GM12878 (cell line): Measurements from ENCODE around the gene MTFP1. TPM values are rescaled to one million over a fixed set of nuclear protein-coding genes. Genes with fewer than 3 reads are reported as not detected.

Experiments
- ATAC-seq: fragments of 200-7000 bp; cut with Tn5 transposase; 3 replicates; pipeline ENCODE4 v1.9.1; 2020; ENCODE audit warnings: mild to moderate bottlenecking, moderate library complexity
- BruUV-seq: library from RNA; stranded (reverse); fragments of 400-500 nt; replicated peaks from 2 replicates; lab custom pipeline; 2021; lab: Mats Ljungman, UMichigan
- CTCF ChIA-PET: fragments of 300-600 bp; sonication (Branson Sonifier 250); formaldehyde crosslinking; extraction: SDS; loops from one replicate; lab custom pipeline; 2021; ENCODE audit warnings: inconsistent platforms; lab: Yijun Ruan, JAX
- POLR2A ChIA-PET: fragments of 350-600 bp; formaldehyde crosslinking; extraction: SDS; loops from one replicate; lab custom pipeline; 2021; ENCODE audit warnings: inconsistent platforms; lab: Charles Lee
- RAD21 ChIA-PET: fragments of 300-600 bp; sonication (Branson Sonifier 250); formaldehyde crosslinking; loops from one replicate; lab custom pipeline; 2023; ENCODE audit warnings: antibody characterized with exemption; ENCODE audit not compliant: unreplicated experiment; lab: Charles Lee
- SMC1A ChIA-PET: fragments of 300-600 bp; sonication (Branson Sonifier 250); formaldehyde crosslinking; loops from one replicate; lab custom pipeline; 2023; ENCODE audit not compliant: unreplicated experiment, uncharacterized antibody; lab: Charles Lee
- DNase-seq: peaks from one replicate; pipeline ENCODE4 v3.0.0-alpha.2; 2011; ENCODE audit warnings: low read depth, low spot score
- FAIRE-seq: peaks from 3 replicates; lab custom pipeline; 2011; peaks lifted over from hg19 to GRCh38; lab: Jason Lieb, UNC
- H2AFZ ChIP-seq: 2 replicates; pipeline ENCODE4 v1.6.0; 2011; ENCODE audit warnings: low read depth, low read length, control low read depth; ENCODE audit not compliant: control insufficient read depth
- H3K27ac ChIP-seq: 2 replicates; pipeline ENCODE4 v1.5.1; 2011; ENCODE audit warnings: control low read depth; ENCODE audit not compliant: control insufficient read depth, insufficient read depth
- H3K27me3 ChIP-seq, 2 experiments: replicated peaks in 1 of 2; 2 replicates each; pipeline versions ENCODE4 v1.6.0 to v1.6.1; 2011; ENCODE audit warnings: low read length in 1 of 2; ENCODE audit not compliant: control insufficient read depth in 2 of 2, insufficient read depth in 2 of 2
- H3K36me3 ChIP-seq, 2 experiments: 2 replicates each; pipeline ENCODE4 v1.5.1; 2011; ENCODE audit warnings: low read length in 1 of 2; ENCODE audit not compliant: control insufficient read depth in 2 of 2, insufficient read depth in 2 of 2
- H3K4me1 ChIP-seq: 2 replicates; pipeline ENCODE4 v1.6.1; 2011; ENCODE audit warnings: mild to moderate bottlenecking, low read length, moderate library complexity, mixed read lengths; ENCODE audit not compliant: control insufficient read depth, insufficient read depth
- H3K4me2 ChIP-seq: 2 replicates; pipeline ENCODE4 v1.6.0; 2011; ENCODE audit warnings: control low read depth; ENCODE audit not compliant: control insufficient read depth, insufficient read depth
- H3K4me3 ChIP-seq: fragments of 200-600 bp; sonication (generic); 2 replicates; pipeline ENCODE4 v1.5.1; 2016
- H3K79me2 ChIP-seq: 2 replicates; pipeline ENCODE4 v1.6.0; 2011; ENCODE audit warnings: low read length; ENCODE audit not compliant: control insufficient read depth, insufficient read depth
- H3K9ac ChIP-seq: 2 replicates; pipeline ENCODE4 v1.8.0; 2011; ENCODE audit warnings: low read length, control low read depth, mixed read lengths; ENCODE audit not compliant: control insufficient read depth, insufficient read depth
- H3K9me3 ChIP-seq: replicated peaks from 3 replicates; pipeline ENCODE4 v1.5.1; 2011; ENCODE audit warnings: mild to moderate bottlenecking, low read length; ENCODE audit not compliant: control insufficient read depth, insufficient read depth
- H4K20me1 ChIP-seq: 2 replicates; pipeline ENCODE4 v1.6.0; 2011; ENCODE audit not compliant: control insufficient read depth, insufficient read depth
- ASH2L ChIP-seq: fragments of 300-600, 200-600 bp; sonication (generic); IDR thresholded peaks from 2 replicates; pipeline ENCODE4 v1.6.1; 2017; ENCODE audit warnings: low read depth, mild to moderate bottlenecking, borderline replicate concordance
- ATF3 ChIP-seq: IDR thresholded peaks from 2 replicates; pipeline ENCODE4 v1.6.1; 2011; ENCODE audit warnings: low read depth, mild to moderate bottlenecking, low read length, moderate library complexity, borderline replicate concordance; ENCODE audit errors: extremely low read depth
- CREB1 ChIP-seq: IDR thresholded peaks from 2 replicates; pipeline ENCODE4 v1.6.1; 2012; ENCODE audit warnings: low read depth, mild to moderate bottlenecking, inconsistent platforms
- CREM ChIP-seq: IDR thresholded peaks from 2 replicates; pipeline ENCODE4 v1.6.1; 2014; ENCODE audit warnings: antibody characterized with exemption, low read depth
- FOS ChIP-seq: IDR thresholded peaks from 3 replicates; pipeline ENCODE4 v1.6.1; 2011; ENCODE audit warnings: borderline replicate concordance; ENCODE audit not compliant: insufficient read length; ENCODE audit errors: extremely low read depth
- GABPA ChIP-seq: IDR thresholded peaks from 2 replicates; pipeline ENCODE4 v1.6.1; 2014; ENCODE audit warnings: antibody characterized with exemption, low read depth, mild to moderate bottlenecking, inconsistent platforms
- GATAD2B ChIP-seq: fragments of 450-650 bp; conservative IDR thresholded peaks from 2 replicates; pipeline ENCODE4 v1.6.1; 2017; ENCODE audit warnings: low read depth, mild to moderate bottlenecking, moderate library complexity
- MEF2B ChIP-seq: fragments of 450-650 bp; IDR thresholded peaks from 2 replicates; pipeline ENCODE4 v1.6.1; 2018; ENCODE audit warnings: mild to moderate bottlenecking, moderate library complexity; ENCODE audit not compliant: partially characterized antibody, poor library complexity, severe bottlenecking
- MYB ChIP-seq: fragments of 150-350 bp; IDR thresholded peaks from 2 replicates; pipeline ENCODE4 v1.6.1; 2014; ENCODE audit warnings: mild to moderate bottlenecking, low read depth, low read length, borderline replicate concordance
- RUNX3 ChIP-seq: IDR thresholded peaks from 2 replicates; pipeline ENCODE4 v1.6.1; 2012; ENCODE audit warnings: low read length, inconsistent platforms
- SMAD1 ChIP-seq: fragments of 450-650 bp; IDR thresholded peaks from 2 replicates; pipeline ENCODE4 v1.6.1; 2018; ENCODE audit warnings: mild to moderate bottlenecking, low read depth; ENCODE audit not compliant: partially characterized antibody
- SMARCA5 ChIP-seq: fragments of 450-650 bp; IDR thresholded peaks from 2 replicates; pipeline ENCODE4 v1.6.1; 2017; ENCODE audit warnings: mild to moderate bottlenecking
- SMC3 ChIP-seq: IDR thresholded peaks from 2 replicates; pipeline ENCODE4 v1.6.1; 2011; ENCODE audit warnings: low read length, improper control_type of control experiment, borderline replicate concordance
- TCF12 ChIP-seq: IDR thresholded peaks from 2 replicates; pipeline ENCODE4 v1.6.1; 2011; ENCODE audit warnings: low read depth, mild to moderate bottlenecking, low read length
- YY1 ChIP-seq: IDR thresholded peaks from 2 replicates; pipeline ENCODE4 v1.6.1; 2011; ENCODE audit warnings: low read depth, mild to moderate bottlenecking, low read length
- ZBED1 ChIP-seq: IDR thresholded peaks from 2 replicates; pipeline ENCODE4 v1.6.1; 2016; ENCODE audit warnings: borderline replicate concordance
- ZZZ3 ChIP-seq: IDR thresholded peaks from 2 replicates; pipeline ENCODE4 v1.6.1; 2011; ENCODE audit warnings: low read depth; ENCODE audit not compliant: control insufficient read depth, insufficient read length
- WGBS: methylation state at CpG from one replicate; pipeline ENCODE4 v1.1.6; 2016; ENCODE audit warnings: low lambda C conversion rate; ENCODE audit not compliant: insufficient replicate concordance, insufficient coverage; ENCODE audit errors: missing lambda C conversion rate; 5-methylcytosine and 5-hydroxymethylcytosine counted together
- in situ Hi-C: fragments of 300-500 bp; cut with MboI; formaldehyde crosslinking; loops from 9 replicates; pipeline ENCODE4 v1.14.3; 2018; ENCODE audit warnings: mixed read lengths
- intact Hi-C: fragments of 100-400 bp; cut with micrococcal nuclease; formaldehyde crosslinking; loops from one replicate; pipeline ENCODE4 v1.14.2; 2022; ENCODE audit not compliant: unreplicated experiment
- polyA plus RNA-seq, 11 experiments: library from polyadenylated mRNA; depleted of rRNA in 4 of 11; unstranded in 6 of 11; stranded (reverse) in 5 of 11; fragments of >200 nt; fragmentation: Nextera tagmentation in 4 of 11; fragmentation: Illumina TruSeq in 1 of 11; extraction: Ambion mirVana in 4 of 11; extraction: Trizol in 1 of 11; gene quantifications; 1 replicate in 1 of 11; 2 replicates in 10 of 11; pipeline versions ENCODE4 v1.2.1 to v1.2.3, GENCODE V29; 2011 to 2016; ENCODE audit warnings: inconsistent platforms in 2 of 11, missing spikeins in 2 of 11, low read depth in 1 of 11
- total RNA-seq, 4 experiments: library from RNA; depleted of rRNA in 3 of 4; stranded (reverse); fragments of >200 nt in 3 of 4; fragmentation: Illumina TruSeq in 1 of 4; extraction: Trizol in 1 of 4; gene quantifications; 2 replicates each; pipeline versions ENCODE4 v1.2.1 to v1.2.3, GENCODE V29; 2013 to 2021
- TF ChIP-seq, protein P1 (sequence below): IDR thresholded peaks from 2 replicates; pipeline ENCODE4 v1.6.1; 2012; ENCODE audit warnings: low read depth, low read length, improper control_type of control experiment
- TF ChIP-seq, protein P2 (sequence below): IDR thresholded peaks from 2 replicates; pipeline ENCODE4 v1.6.1; 2011; ENCODE audit warnings: mild to moderate bottlenecking, low read depth, low read length, moderate library complexity; ENCODE audit not compliant: insufficient replicate concordance
- TF ChIP-seq, protein P3 (sequence below): IDR thresholded peaks from 2 replicates; pipeline ENCODE4 v1.6.1; 2012; ENCODE audit warnings: low read length, inconsistent platforms

Gene MTFP1
- total and polyA plus RNA-seq, 10 of the 15 experiments (the other 5 are each of a cell fraction or from before 2014, with no cell fraction given), result 20.5 to 133 (median 59.8) TPM

DNA sequence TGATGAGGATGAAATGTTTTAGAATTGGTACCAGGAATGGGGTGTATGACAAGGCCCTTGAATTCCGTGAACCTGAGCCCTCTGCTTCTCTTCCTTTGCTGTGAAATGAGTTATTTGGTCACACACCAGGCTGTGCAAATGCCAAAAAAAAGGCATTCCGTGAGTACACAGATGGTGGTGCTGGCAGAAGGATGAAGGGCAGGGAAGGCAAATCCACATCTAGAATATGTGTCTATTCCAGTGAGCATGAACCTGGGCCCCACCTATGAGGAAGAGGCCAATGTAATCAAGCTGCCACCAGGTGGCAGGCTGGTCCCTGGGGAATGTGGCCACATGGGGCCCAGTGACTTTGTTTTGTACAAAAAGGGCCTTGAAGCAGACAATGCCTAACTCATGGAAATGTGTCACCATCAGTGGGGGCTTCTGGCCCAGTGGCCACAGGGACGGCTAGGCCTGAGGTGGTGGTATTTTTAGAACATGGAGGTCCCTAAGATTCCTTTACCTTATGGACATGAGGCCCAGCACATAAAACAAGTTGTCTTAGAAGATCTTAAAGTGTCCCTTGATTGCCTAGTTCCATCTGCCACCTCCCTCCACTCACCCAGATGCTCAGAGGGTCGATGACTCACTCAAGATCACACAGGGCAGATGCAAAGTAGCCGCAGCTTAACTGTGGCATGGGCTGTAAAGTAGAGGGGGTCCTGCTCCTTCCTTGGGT is 34.4 kb upstream of the MTFP1 start:
- Histone ChIP-seq H2AFZ (peak overlapping the region; percentile 80), H3K27ac (no peak overlapping the region), H3K4me2 (peak overlapping the region; percentile 13; the same call in 1 of the 2 replicates), H3K36me3 (no peaks in the 10 kb centered on the region), H3K4me1 (peaks cover 30% of the 10 kb centered on the region), H3K27me3 (no peaks in the 10 kb centered on the region), H3K4me3 (no peak overlapping the region), H3K9ac (peak overlapping the region; percentile 44), H3K9me3 (peaks cover 2% of the 10 kb centered on the region; the same call in 2 of the 3 replicates), H4K20me1 (no peaks in the 10 kb centered on the region), H3K79me2 (no peaks in the 10 kb centered on the region)
- peak; percentile 51 for DNase-seq
- WGBS, result 31% methylated on average over 5 of the region's 5 CpGs
- peak; percentile 70 for ATAC-seq
- POLR2A ChIA-PET, result interaction anchor here (1.3 to 5.1 kb wide), 3 partner anchors 33 to 103 kb away, joined by 3 to 60 read pairs (median 24); partner anchors contain the start of genes CASTOR1 and MTFP1
- intact Hi-C loops, result loop anchor here (1.0 kb wide), 3 partner anchors 33 to 104 kb away; no protein-coding TSS in a partner anchor
- RAD21 ChIA-PET, result interaction anchor here (0.7 to 13.8 kb wide), 11 partner anchors 32 to 283 kb away, joined by 3 to 277 read pairs (median 3); partner anchors contain the start of genes CASTOR1, MTFP1, SLC35E4 and TCN2
- in situ Hi-C loops, result loop anchor here (5.0 kb wide), 2 partner anchors 91 to 284 kb away; no protein-coding TSS in a partner anchor
- SMC1A ChIA-PET, result interaction anchor here (0.8 to 14.7 kb wide), 14 partner anchors 11 to 364 kb away, joined by 3 to 201 read pairs (median 4); partner anchors contain the start of genes CASTOR1 and MTFP1
- no TSS peak for BruUV-seq
- CTCF ChIA-PET, result interaction anchor here (0.6 to 14.9 kb wide), 22 partner anchors 9 to 364 kb away, joined by 3 to 436 read pairs (median 4); partner anchors contain the start of genes CASTOR1, MTFP1 and TCN2
- FAIRE-seq, result peak; percentile 76
- TF ChIP-seq ATF3, result peak; percentile 31; the same call in 1 of the 2 replicates
- 0 out of 2 replicates have a peak, but pooled peaks have one; percentile 40 for TF ChIP-seq TCF12
- TF ChIP-seq SMC3, result peak; percentile 91
- TF ChIP-seq ASH2L, result no peak
- TF ChIP-seq, protein P1, sequence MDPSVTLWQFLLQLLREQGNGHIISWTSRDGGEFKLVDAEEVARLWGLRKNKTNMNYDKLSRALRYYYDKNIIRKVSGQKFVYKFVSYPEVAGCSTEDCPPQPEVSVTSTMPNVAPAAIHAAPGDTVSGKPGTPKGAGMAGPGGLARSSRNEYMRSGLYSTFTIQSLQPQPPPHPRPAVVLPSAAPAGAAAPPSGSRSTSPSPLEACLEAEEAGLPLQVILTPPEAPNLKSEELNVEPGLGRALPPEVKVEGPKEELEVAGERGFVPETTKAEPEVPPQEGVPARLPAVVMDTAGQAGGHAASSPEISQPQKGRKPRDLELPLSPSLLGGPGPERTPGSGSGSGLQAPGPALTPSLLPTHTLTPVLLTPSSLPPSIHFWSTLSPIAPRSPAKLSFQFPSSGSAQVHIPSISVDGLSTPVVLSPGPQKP, result no peak
- no peak for TF ChIP-seq ZBED1
- no peak for TF ChIP-seq ZZZ3
- TF ChIP-seq, protein P2, sequence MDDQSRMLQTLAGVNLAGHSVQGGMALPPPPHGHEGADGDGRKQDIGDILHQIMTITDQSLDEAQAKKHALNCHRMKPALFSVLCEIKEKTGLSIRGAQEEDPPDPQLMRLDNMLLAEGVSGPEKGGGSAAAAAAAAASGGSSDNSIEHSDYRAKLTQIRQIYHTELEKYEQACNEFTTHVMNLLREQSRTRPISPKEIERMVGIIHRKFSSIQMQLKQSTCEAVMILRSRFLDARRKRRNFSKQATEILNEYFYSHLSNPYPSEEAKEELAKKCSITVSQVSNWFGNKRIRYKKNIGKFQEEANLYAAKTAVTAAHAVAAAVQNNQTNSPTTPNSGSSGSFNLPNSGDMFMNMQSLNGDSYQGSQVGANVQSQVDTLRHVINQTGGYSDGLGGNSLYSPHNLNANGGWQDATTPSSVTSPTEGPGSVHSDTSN, result no peak
- no peak for TF ChIP-seq SMAD1
- no peak for TF ChIP-seq GATAD2B
- TF ChIP-seq MYB, result no peak
- no peak for TF ChIP-seq CREB1
- peak; percentile 83 for TF ChIP-seq SMARCA5
- no peak for TF ChIP-seq FOS
- TF ChIP-seq, protein P3, sequence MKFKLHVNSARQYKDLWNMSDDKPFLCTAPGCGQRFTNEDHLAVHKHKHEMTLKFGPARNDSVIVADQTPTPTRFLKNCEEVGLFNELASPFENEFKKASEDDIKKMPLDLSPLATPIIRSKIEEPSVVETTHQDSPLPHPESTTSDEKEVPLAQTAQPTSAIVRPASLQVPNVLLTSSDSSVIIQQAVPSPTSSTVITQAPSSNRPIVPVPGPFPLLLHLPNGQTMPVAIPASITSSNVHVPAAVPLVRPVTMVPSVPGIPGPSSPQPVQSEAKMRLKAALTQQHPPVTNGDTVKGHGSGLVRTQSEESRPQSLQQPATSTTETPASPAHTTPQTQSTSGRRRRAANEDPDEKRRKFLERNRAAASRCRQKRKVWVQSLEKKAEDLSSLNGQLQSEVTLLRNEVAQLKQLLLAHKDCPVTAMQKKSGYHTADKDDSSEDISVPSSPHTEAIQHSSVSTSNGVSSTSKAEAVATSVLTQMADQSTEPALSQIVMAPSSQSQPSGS, result no peak
- TF ChIP-seq YY1, result peak; percentile 82
- TF ChIP-seq RUNX3, result peak; percentile 75
- TF ChIP-seq MEF2B, result peak; percentile 100
- no peak for TF ChIP-seq GABPA
- no peak for TF ChIP-seq CREM
